ENCODE data around the gene SLC35F1. TPM values are rescaled to one million over a fixed set of nuclear protein-coding genes. Genes with fewer than 3 reads are reported as not detected.

SLC35F1 gene
- total RNA-seq, 1 donor from 2014 or later: 4.5 TPM

GRCh38 chr6:118223316-118223715, 316.3 kb downstream of the SLC35F1 start:
- Mint-ChIP-seq H3K4me3 (ENCODE audit: low read depth) (no peak overlapping the region), H3K27me3 (no peaks in the 10 kb centered on the region), H3K4me1 (ENCODE audit: low read depth) (no peaks in the 10 kb centered on the region), H3K27ac (no peak overlapping the region), H3K36me3 (ENCODE audit: insufficient read depth) (no peaks in the 10 kb centered on the region), H3K9me3 (ENCODE audit: low read depth) (peaks cover 4% of the 10 kb centered on the region)
- DNase-seq (ENCODE audit: low spot score, unreplicated experiment): no peak
- TF ChIP-seq, protein P1, sequence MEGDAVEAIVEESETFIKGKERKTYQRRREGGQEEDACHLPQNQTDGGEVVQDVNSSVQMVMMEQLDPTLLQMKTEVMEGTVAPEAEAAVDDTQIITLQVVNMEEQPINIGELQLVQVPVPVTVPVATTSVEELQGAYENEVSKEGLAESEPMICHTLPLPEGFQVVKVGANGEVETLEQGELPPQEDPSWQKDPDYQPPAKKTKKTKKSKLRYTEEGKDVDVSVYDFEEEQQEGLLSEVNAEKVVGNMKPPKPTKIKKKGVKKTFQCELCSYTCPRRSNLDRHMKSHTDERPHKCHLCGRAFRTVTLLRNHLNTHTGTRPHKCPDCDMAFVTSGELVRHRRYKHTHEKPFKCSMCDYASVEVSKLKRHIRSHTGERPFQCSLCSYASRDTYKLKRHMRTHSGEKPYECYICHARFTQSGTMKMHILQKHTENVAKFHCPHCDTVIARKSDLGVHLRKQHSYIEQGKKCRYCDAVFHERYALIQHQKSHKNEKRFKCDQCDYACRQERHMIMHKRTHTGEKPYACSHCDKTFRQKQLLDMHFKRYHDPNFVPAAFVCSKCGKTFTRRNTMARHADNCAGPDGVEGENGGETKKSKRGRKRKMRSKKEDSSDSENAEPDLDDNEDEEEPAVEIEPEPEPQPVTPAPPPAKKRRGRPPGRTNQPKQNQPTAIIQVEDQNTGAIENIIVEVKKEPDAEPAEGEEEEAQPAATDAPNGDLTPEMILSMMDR (IDR thresholded peaks at IDR 0.05; ENCODE audit: unreplicated experiment): no peak

DNA sequence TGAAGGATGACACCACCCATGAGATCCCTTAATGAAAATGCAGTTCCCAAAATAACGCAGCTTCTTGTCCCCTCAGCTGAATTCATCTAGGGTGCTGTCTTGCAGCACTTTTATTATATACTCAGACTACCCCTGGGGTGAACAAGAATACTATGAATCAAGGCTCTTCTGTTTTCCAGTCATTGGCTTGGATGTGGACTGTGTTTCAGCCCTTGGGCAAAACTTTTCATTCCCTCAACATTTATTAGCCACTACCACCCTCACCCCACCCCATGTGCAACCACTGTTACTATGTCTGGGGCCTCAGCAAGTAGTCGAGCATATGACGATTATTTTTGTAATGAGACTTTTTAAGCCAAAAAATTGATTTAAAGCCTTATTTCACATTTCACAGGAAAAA, 321.8 kb downstream of the SLC35F1 start:
- Mint-ChIP-seq H3K4me1 (ENCODE audit: low read depth) (peaks cover 1% of the 10 kb centered on the region), H3K27ac (no peak overlapping the region), H3K36me3 (ENCODE audit: insufficient read depth) (no peaks in the 10 kb centered on the region), H3K27me3 (no peaks in the 10 kb centered on the region), H3K4me3 (ENCODE audit: low read depth) (no peak overlapping the region), H3K9me3 (ENCODE audit: low read depth) (peaks cover 4% of the 10 kb centered on the region)
- no peak for DNase-seq (ENCODE audit: low spot score, unreplicated experiment)
- TF ChIP-seq, protein P1 (IDR thresholded peaks at IDR 0.05; ENCODE audit: unreplicated experiment): no peak

- H3K36me3 Mint-ChIP-seq (ENCODE audit: insufficient read depth): no peaks in the 10 kb centered on the region
- TF ChIP-seq, protein P1 (IDR thresholded peaks at IDR 0.05; ENCODE audit: unreplicated experiment): no peak
- no peaks in the 10 kb centered on the region for H3K27me3 Mint-ChIP-seq
- DNase-seq (ENCODE audit: low spot score, unreplicated experiment): no peak
- H3K4me1 Mint-ChIP-seq (ENCODE audit: low read depth): no peaks in the 10 kb centered on the region
- H3K27ac Mint-ChIP-seq: no peak overlapping the region
- no peak overlapping the region for H3K4me3 Mint-ChIP-seq (ENCODE audit: low read depth)
- H3K9me3 Mint-ChIP-seq (ENCODE audit: low read depth): no peaks in the 10 kb centered on the region
Measured at GRCh38 chr6:118240878-118241528, 333.9 kb downstream of the SLC35F1 start.

DNA sequence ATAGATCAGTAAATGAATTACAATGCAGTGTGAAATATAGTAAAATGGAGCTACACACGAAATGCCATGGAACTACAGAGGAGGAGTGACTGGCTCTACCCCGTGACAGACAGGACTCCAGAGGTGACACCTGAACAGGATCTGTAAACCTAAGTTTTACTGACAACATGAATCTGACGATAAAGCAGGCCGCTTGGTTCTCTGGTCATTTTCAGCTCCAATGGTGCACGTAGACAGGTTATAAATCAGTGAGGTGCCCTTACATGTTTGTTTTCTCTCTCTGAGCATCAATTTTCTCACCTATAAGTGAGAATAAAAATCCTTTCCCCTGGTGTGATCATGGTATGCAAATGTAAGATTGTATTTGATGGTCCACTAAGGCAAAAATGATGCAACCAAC, 339.3 kb downstream of the SLC35F1 start:
- H3K27ac Mint-ChIP-seq: no peak overlapping the region
- DNase-seq (ENCODE audit: low spot score, unreplicated experiment): no peak
- TF ChIP-seq, protein P1 (IDR thresholded peaks at IDR 0.05; ENCODE audit: unreplicated experiment): no peak
- H3K4me3 Mint-ChIP-seq (ENCODE audit: low read depth): no peak overlapping the region
- no peaks in the 10 kb centered on the region for H3K36me3 Mint-ChIP-seq (ENCODE audit: insufficient read depth)
- no peaks in the 10 kb centered on the region for H3K27me3 Mint-ChIP-seq
- H3K9me3 Mint-ChIP-seq (ENCODE audit: low read depth): peaks cover 3% of the 10 kb centered on the region
- no peaks in the 10 kb centered on the region for H3K4me1 Mint-ChIP-seq (ENCODE audit: low read depth)

- Mint-ChIP-seq H3K4me3 (ENCODE audit: low read depth) (no peak overlapping the region), H3K36me3 (ENCODE audit: insufficient read depth) (no peaks in the 10 kb centered on the region), H3K27ac (no peak overlapping the region), H3K27me3 (no peaks in the 10 kb centered on the region), H3K4me1 (ENCODE audit: low read depth) (no peaks in the 10 kb centered on the region), H3K9me3 (ENCODE audit: low read depth) (peaks cover 3% of the 10 kb centered on the region)
- no peak for DNase-seq (ENCODE audit: low spot score, unreplicated experiment)
- TF ChIP-seq, protein P1 (IDR thresholded peaks at IDR 0.05; ENCODE audit: unreplicated experiment): no peak
Measured at GRCh38 chr6:118248171-118248570, 341.1 kb downstream of the SLC35F1 start.

Data from progenitor cell of endocrine pancreas (in vitro differentiated cells).